Psoas muscle (tissue), 8 donors: ENCODE results near the gene CALHM3. TPM values are rescaled to one million over a fixed set of nuclear protein-coding genes. Genes with fewer than 3 reads are reported as not detected.

Experiments used
- ATAC-seq, 4 donors: fragments of 200-7000 bp; cut with Tn5 transposase; one replicate each; pipeline ENCODE4 v1.9.1; 2020; ENCODE audit warnings: moderate library complexity in 3 of 4, mild to moderate bottlenecking in 2 of 4
- DNase-seq, 2 donors: peaks; one replicate each; pipeline ENCODE4 v3.0.0-alpha.2; 2020
- H3K27ac ChIP-seq: fragments of 200-600 bp; one replicate; pipeline ENCODE4 v1.8.0; 2022
- H3K27me3 ChIP-seq, 3 donors: fragments of 200-600 bp in 1 of 3; one replicate each; pipeline versions ENCODE4 v1.6.1 to v1.8.0; 2013 to 2022; ENCODE audit warnings: low read length in 2 of 3, mild to moderate bottlenecking in 2 of 3, moderate library complexity in 1 of 3; ENCODE audit not compliant: insufficient read depth in 3 of 3
- H3K36me3 ChIP-seq, 2 donors: fragments of 200-600 bp in 1 of 2; one replicate each; pipeline versions ENCODE4 v1.6.1 to v1.8.0; 2013 to 2022; ENCODE audit warnings: low read depth in 1 of 2, mild to moderate bottlenecking in 1 of 2, moderate library complexity in 1 of 2; ENCODE audit not compliant: insufficient read depth in 1 of 2
- H3K4me1 ChIP-seq: fragments of 200-600 bp; one replicate; pipeline ENCODE4 v1.8.0; 2022
- H3K4me3 ChIP-seq: fragments of 200-600 bp; one replicate; pipeline ENCODE4 v1.8.0; 2022; ENCODE audit warnings: mild to moderate bottlenecking
- H3K9me3 ChIP-seq: fragments of 200-600 bp; one replicate; pipeline ENCODE4 v1.8.0; 2022
- WGBS, 3 donors: extraction: QIAGEN DNeasy Blood & Tissue Kit; methylation state at CpG; one replicate each; pipeline versions ENCODE4 v1.1.6 to v1.1.7; 2013; 5-methylcytosine and 5-hydroxymethylcytosine counted together
- intact Hi-C, 2 donors: fragments of 100-400 bp; cut with DNase I; formaldehyde crosslinking; loops; one replicate each; pipeline versions ENCODE4 v1.11.0 to v1.14.2; 2022
- polyA plus RNA-seq, 3 donors: library from polyadenylated mRNA; stranded (reverse); fragments of 200-250 nt; gene quantifications; one replicate each; pipeline ENCODE4 v1.2.3, GENCODE V29; 2013
- total RNA-seq, 4 donors: library from RNA; stranded (reverse); fragmentation: NEBNext Ultra II Directional in 2 of 4; extraction: Animal tissue kit (Norgen Biotek cat#: 25700) in 2 of 4; gene quantifications; one replicate each; pipeline versions ENCODE4 v1.2.1 to v1.2.4, GENCODE V29; 2021 to 2023
- TF ChIP-seq, protein P1 (sequence below): fragments of 200-600 bp; IDR thresholded peaks from one replicate; pipeline ENCODE4 v1.8.0; 2022; ENCODE audit warnings: antibody characterized with exemption
- donor health status: healthy with polysubstance abuse.
- donor health status: DM: no; HTN: no; CAD: no; lungs with moderate emphysema.
- donor health status: Bipolar disorder and iron deficiency.
- donor health status: healthy.
- donor health status: DM: yes; HTN: yes; CAD: no.
- donor health status: DM: no; HTN: no; CAD: no.
- donor health status: DM: no; HTN: no; CAD: no.
- donor health status: DM: yes; HTN: yes; CAD: no.

Gene CALHM3
- total and polyA plus RNA-seq, 7 donors: not detected

DNA sequence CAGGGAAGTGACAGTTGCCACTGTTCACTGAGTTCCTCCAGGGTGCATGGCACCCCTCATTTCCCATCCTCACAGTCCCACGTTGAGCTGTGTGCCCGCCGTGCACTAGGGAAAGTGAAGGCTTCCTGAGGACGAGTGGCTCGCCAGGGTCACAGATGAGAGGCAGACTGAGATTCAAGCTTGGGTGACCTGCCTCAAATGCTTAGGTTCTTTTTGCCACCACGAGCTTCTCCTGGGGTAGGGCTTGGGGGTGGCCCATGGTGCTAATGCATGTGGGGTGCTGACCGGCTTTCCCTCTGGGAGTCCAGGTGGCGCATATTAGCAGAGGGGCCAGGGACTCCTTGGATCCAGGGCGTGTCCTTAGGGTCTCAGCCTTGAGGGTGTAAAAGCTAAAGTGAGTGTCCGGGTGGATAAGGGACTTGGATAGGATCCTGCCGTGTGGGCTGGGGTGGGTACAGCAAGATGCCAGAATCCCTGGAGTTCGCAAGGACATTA lies 28.8 kb downstream of the CALHM3 start:
- TF ChIP-seq, protein P1, sequence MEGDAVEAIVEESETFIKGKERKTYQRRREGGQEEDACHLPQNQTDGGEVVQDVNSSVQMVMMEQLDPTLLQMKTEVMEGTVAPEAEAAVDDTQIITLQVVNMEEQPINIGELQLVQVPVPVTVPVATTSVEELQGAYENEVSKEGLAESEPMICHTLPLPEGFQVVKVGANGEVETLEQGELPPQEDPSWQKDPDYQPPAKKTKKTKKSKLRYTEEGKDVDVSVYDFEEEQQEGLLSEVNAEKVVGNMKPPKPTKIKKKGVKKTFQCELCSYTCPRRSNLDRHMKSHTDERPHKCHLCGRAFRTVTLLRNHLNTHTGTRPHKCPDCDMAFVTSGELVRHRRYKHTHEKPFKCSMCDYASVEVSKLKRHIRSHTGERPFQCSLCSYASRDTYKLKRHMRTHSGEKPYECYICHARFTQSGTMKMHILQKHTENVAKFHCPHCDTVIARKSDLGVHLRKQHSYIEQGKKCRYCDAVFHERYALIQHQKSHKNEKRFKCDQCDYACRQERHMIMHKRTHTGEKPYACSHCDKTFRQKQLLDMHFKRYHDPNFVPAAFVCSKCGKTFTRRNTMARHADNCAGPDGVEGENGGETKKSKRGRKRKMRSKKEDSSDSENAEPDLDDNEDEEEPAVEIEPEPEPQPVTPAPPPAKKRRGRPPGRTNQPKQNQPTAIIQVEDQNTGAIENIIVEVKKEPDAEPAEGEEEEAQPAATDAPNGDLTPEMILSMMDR: no peak
- Histone ChIP-seq H3K27ac (peak overlapping the region; percentile 63), H3K27me3 (peaks cover 0 to 7% (median 0%) of the 10 kb centered on the region in 3 donors), H3K4me1 (peaks cover 26% of the 10 kb centered on the region), H3K36me3 (peaks cover 7 to 45% of the 10 kb centered on the region in 2 donors), H3K4me3 (peak overlapping the region; percentile 74), H3K9me3 (no peaks in the 10 kb centered on the region)
- DNase-seq: peak in 1 of 2 donors; percentile 28
- no peak for ATAC-seq
- 81 to 93% (median 84%) methylated on average over 12 of the region's 12 CpGs for WGBS, 3 donors
- intact Hi-C loops: no loop called here

DNA sequence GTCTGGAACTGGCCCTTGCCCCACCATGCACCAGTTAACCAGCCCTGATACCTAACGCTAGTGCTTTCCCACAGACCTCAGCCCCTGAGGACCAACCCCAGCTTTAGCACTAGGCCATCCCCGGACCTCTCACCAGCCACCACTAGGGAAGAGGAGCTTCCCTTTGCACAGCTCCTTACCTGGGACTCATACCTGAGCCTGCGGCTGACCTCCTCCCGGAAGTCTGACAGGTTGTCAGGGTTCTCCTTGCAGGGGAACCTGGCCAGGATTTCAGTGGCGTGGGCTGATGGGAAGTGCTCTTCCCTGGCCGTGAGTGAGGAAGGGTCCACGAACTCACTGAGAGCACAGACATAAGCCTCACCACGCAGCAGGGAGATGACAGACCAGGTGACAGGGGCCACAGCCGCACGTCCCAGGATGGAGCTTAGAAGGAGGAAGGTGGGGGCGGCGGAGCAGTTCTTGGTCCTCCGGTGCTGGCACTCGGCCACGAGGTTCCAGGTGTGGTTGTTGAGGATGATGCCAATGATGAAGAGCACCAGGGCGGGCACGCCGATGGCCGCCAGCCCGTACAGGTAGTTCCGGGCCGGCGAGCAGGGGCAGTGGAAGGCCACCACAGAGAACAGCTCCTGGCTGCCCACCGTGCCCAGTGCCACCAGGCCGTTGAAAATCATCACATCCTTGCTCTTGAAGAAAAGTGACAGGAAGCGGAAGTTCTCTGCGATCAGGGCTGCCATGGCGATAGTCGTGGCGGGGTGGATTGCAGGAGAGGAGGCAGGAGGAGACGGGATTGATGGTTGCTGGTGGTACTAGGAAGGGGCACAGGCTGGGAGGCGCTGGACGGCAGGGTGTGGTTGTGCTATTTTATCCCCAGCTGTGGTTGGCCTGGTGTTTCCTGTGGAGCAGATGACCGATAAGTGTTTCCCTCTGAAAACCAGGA lies 29.6 kb downstream of the CALHM3 start:
- peaks cover 7 to 53% of the 10 kb centered on the region in 2 donors for H3K36me3 ChIP-seq
- no peak for ATAC-seq
- peak overlapping the region; percentile 74 for H3K4me3 ChIP-seq
- no peak for DNase-seq
- peaks cover 0 to 7% (median 0%) of the 10 kb centered on the region in 3 donors for H3K27me3 ChIP-seq
- intact Hi-C loops: loop anchor here in 1 of 2 donors (5.0 kb wide), 1 partner anchor 652 kb away; no protein-coding TSS in a partner anchor
- TF ChIP-seq, protein P1: no peak
- no peak overlapping the region for H3K27ac ChIP-seq
- peaks cover 26% of the 10 kb centered on the region for H3K4me1 ChIP-seq
- WGBS, 3 donors: 84 to 85% (median 84%) methylated on average over 34 of the region's 34 CpGs
- no peaks in the 10 kb centered on the region for H3K9me3 ChIP-seq

DNA sequence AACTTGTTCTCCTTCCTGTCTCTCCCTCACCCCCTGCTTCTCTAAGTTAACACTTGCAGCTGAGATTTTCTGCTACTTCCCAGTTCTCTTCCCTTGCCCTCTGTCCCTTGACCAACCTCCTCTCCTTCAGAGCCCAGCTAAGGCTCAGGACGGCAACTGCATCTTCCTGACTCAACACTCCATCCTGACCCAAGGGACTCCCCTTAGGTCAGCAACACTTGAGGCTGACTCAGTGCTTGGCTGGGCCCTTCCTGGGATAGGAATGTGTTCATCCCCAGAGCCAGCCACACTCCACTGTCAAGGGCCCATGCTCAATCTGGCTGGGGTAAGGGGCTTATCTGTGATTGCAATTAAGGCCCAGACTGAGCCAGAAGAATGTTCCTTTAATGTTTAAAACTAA lies 30.3 kb downstream of the CALHM3 start:
- intact Hi-C loops: loop anchor here in 1 of 2 donors (5.0 kb wide), 1 partner anchor 651 kb away; no protein-coding TSS in a partner anchor
- Histone ChIP-seq H3K4me1 (peaks cover 26% of the 10 kb centered on the region), H3K9me3 (no peaks in the 10 kb centered on the region), H3K27ac (peak overlapping the region; percentile 18), H3K27me3 (peaks cover 0 to 7% (median 0%) of the 10 kb centered on the region in 3 donors), H3K36me3 (peaks cover 7 to 60% of the 10 kb centered on the region in 2 donors), H3K4me3 (peak overlapping the region; percentile 74)
- TF ChIP-seq, protein P1: no peak
- peak; percentile 41 to 52 (median 45) for ATAC-seq
- DNase-seq: peak; percentile 82 to 83
- WGBS, 3 donors: 62 to 67% (median 67%) methylated on average over 1 of the region's 1 CpG

DNA sequence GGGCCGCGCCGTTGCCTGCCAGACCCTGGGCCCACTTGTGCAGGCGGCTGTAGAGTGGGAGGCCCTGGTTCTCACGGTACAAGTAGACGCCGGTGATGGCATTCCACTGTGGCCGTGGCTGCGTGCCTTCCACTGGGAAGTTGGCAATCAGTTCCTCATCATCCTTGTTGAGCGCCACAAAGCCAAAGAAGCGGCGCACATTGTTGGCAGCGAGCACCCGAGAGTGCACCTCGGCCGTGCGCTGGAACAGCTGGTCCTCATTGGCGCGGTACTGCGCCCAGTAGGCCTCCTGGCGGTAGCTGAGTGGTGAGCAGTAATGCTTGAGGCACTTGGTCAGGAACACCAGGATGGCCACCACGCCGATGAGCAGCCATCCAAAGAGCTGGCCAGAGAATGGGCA lies 31.9 kb downstream of the CALHM3 start:
- DNase-seq: no peak
- Histone ChIP-seq H3K36me3 (peaks cover 10 to 75% of the 10 kb centered on the region in 2 donors), H3K4me3 (no peak overlapping the region), H3K27ac (peak overlapping the region; percentile 36), H3K9me3 (no peaks in the 10 kb centered on the region), H3K4me1 (peaks cover 26% of the 10 kb centered on the region), H3K27me3 (peaks cover 0 to 6% (median 0%) of the 10 kb centered on the region in 3 donors)
- WGBS, 3 donors: 80 to 94% (median 84%) methylated on average over 23 of the region's 23 CpGs
- intact Hi-C loops: loop anchor here in 1 of 2 donors (5.0 kb wide), 1 partner anchor 650 kb away; no protein-coding TSS in a partner anchor
- TF ChIP-seq, protein P1: no peak
- ATAC-seq: no peak
